Subcutaneous adipose tissue (tissue), 4 donors: ENCODE data around the gene AKAP11. TPM values are rescaled to one million over a fixed set of nuclear protein-coding genes. Genes with fewer than 3 reads are reported as not detected.

ENCODE experiments used
- CTCF ChIP-seq: fragments of 450-650 bp; IDR thresholded peaks from one replicate; pipeline ENCODE4 v1.5.1; 2016; ENCODE audit warnings: low read depth, mild to moderate bottlenecking, control low read depth, antibody characterized with exemption, moderate library complexity
- total RNA-seq, 4 donors: library from RNA; depleted of rRNA; stranded (reverse); fragments of >200 nt; gene quantifications; one replicate each; pipeline ENCODE4 v1.1.0, GENCODE V29; 2016

The AKAP11 gene
- total RNA-seq, 4 donors from 2014 or later, result 34.1 to 50.9 (median 39.2) TPM

- TF ChIP-seq CTCF, result no peak
Observed at GRCh38 chr13:42260903-42261654, 10.9 kb upstream of the AKAP11 start.

GRCh38 chr13:42266473-42266872, 5.5 kb upstream of the AKAP11 start:
- TF ChIP-seq CTCF, result no peak

DNA sequence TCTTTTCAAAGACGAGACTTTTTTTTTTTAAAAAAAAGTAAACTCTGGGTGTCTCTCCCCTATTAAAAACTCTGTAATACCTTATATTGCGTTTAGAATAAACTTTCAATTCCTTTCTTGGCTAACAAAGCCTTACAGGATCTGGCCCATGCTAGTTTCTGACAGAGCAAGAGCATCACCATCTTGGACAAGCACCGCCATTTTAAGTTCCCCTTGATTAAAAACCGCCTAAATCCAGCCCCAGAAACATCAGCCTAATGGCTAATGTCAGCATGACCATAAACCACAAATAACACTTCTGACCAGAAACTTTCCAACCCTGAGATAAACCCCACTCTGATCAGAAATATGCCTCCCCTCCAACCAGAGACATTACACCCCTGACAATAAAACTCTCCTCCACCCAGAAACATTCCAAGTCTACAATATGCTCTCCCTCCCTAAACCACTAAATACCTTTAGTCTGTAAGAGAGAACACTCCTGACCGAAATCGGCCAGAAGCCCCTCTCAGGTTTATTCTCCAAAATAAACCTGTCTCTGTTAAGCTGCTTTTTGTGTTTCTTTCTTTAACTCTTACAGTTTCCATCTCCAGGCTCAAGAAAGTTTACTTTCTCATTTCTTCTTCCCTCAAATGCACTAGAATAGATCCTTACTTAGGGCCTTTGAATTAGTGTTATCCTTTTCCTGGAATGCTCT, 1.6 kb upstream of the AKAP11 start:
- no peak for TF ChIP-seq CTCF

DNA sequence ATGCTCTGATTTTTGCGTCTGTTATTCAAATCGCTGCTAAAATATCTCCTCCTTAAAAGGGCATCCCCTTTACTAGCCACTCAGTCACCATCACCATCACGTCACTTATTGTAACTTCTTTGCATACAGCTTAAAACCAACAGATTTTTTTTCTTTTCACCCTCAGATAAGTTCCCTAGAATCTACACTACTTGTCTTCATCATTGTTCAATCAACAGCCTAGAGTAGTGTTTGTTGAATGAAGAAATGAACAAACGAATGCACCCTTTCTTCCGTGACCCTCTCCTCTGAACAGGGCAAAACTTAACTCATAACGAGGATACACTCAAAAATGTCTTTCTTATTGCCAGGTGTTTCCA, 1.1 kb upstream of the AKAP11 start:
- no peak for TF ChIP-seq CTCF

DNA sequence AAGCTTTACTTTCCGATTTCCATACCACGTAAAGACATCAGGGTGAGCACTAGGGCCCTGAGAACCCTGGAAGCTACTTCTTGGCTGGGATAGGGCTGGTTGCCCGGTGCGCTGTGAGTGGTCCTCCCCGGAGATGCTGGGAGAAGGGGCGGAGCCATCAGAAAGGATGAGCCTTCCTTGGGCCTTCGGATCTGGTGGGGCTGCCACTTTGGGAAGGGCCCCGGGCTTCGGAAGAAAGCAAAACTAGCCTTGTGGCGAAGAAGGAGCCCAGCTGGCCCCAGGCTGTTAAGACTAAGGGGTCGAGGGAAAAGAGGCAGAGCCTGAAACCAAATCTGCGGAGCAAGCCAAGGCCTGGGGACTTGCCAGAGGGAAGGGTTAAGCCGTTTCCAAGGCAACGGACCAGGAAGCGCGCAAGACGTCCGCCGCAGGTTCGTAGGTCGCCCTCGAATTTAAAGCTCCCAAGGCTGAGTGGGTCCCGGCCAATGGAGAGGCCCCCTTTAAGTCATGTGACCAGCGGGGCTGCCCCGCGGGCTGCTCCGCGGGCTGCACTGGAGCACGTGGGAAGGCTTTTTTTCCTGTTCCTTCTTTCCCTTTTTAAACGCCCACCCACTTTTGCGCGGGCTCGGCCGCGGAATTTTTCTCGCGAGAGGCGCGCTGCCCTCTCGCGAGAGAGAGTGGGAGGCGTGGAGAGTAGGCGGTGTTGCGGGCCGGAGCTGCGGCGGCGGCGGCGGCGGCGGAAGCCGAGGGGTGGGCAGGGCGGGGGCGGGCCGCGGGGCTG, 426 bp upstream of the AKAP11 start:
- no peak for TF ChIP-seq CTCF

DNA sequence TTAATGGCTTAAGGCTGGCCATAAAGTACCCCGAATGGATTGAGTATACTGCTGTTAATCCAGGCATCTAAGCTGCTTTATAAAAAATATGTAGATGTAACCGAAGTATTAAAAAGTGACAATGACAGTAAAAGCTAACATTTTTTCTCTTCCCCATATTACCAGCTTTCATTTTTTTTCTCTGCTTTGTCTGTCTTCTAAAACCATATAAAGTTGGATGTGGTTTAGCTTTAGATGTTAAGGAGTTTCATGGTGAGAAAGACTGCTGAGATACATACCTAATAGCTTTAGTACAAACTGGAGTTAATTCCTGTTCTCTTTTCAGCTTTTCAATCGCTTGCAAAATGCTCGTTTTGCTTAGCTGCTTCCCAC, 838 bp downstream of the AKAP11 start:
- TF ChIP-seq CTCF, result no peak
